CD4-positive, alpha-beta T cell treated with Interleukin-15 for 1 hour (primary cell): Measurements from ENCODE around the gene ILKAP.

Source experiments
- DNase-seq: peaks from one replicate; pipeline ENCODE4 v3.0.0-alpha.2; 2020

Gene ILKAP

GRCh38 chr2:238237431-238238135, 34.1 kb upstream of the ILKAP start:
- no peak for DNase-seq

- DNase-seq = no peak
These were observed 33.1 kb upstream of the ILKAP start for GRCh38 chr2:238236571-238236970.

GRCh38 chr2:238235856-238236255, 32.4 kb upstream of the ILKAP start:
- no peak for DNase-seq

DNA sequence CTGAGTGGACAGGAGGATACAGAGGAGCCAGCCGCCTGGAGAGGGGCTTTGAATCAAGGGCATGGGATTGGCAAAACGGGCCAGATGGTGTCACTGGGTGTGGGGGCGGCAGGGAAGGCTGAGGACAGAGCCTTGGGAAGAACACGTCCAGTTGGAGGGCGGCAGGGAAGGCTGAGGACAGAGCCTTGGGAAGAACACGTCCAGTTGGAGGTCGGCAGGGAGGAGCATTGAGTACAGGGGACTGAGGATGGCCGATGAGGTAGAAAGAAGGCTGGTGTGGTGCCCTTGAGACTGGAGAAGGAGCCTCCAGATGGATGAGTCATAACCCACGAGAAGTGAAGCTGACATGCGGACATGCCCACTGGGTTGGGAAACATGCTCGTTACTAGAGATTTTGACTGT, 31.8 kb upstream of the ILKAP start:
- no peak for DNase-seq

GRCh38 chr2:238233625-238234024, 30.1 kb upstream of the ILKAP start:
- DNase-seq = no peak

DNA sequence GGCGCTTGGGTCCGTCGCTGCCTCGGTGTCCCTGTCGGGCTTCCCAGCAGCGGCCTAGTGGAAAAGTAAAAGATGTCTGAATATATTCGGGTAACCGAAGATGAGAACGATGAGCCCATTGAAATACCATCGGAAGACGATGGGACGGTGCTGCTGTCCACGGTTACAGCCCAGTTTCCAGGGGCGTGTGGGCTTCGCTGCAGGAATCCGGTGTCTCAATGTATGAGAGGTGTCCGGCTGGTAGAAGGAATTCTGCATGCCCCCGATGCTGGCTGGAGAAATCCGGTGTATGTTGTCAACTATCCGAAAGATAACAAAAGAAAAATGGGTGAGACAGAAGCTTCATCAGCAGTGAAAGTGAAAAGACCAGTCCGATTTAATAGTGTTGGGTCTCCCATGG, 28.3 kb upstream of the ILKAP start:
- DNase-seq = no peak

GRCh38 chr2:238231251-238231793, 27.8 kb upstream of the ILKAP start:
- DNase-seq = peak; percentile 84

DNA sequence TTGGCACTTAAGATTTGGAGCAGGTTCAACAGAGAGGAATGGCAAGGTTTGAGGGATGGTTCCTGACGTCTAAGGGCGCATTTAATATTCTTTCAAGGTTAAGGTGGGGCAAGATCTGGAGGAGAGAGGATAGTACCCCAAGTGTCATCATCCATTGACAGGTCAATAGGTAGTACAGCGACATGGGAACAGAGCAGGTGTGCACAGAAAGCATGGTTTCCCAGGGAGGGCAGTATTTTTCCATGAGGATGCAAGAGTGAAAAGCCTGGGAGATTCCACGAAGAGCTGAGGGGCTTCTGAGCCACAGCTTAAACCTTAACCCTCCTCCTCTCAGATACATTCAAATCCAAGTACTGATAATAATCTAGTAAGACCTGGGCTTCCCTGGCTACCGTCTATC, 27.2 kb upstream of the ILKAP start:
- no peak for DNase-seq

- DNase-seq = no peak
These were observed 25.2 kb upstream of the ILKAP start for GRCh38 chr2:238228700-238229099.

- no peak for DNase-seq
These were observed 24.1 kb upstream of the ILKAP start for GRCh38 chr2:238227587-238228032.

- no peak for DNase-seq
These were observed 23.4 kb upstream of the ILKAP start for GRCh38 chr2:238226698-238227586.

DNA sequence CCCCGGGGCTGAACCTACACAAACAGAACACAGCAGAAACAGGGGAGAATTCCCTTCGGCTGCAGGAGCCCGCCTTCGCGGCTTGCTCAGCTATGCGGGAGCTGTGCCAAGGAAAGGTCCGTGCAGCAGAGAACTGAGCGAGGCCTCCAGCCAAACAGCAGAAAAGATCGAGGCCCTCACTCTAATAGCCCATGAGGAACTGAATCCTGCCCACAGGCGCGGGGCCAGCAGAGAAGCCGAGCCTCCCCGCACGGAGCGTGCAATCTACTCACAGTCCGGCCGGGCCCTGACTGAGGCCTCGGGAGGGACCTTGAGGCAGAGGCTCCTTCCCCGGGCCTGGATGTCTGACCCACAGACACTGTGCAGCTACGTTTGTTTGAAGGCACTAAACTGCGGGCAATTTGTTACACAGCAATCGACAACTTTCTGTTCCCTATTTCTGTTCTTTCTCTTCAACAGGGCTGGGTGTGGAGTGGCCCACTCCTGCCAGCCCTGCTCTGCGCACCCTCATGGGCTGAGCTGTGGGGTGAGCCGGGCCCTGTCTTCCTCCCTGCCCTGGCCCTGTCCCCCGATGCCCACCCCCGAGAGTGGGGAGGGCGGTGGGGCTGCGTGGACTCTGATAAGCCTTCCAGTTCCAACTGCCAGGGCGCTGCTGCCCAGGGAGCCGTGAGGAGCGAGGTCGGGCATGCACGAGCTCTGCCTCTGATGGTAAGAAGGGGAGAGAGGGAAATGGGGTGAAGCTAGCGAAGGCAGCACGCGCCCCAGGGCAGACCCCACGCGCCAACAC, 22.6 kb upstream of the ILKAP start:
- no peak for DNase-seq

GRCh38 chr2:238225121-238225520, 21.6 kb upstream of the ILKAP start:
- no peak for DNase-seq

GRCh38 chr2:238224356-238225035, 21.0 kb upstream of the ILKAP start:
- DNase-seq = no peak

DNA sequence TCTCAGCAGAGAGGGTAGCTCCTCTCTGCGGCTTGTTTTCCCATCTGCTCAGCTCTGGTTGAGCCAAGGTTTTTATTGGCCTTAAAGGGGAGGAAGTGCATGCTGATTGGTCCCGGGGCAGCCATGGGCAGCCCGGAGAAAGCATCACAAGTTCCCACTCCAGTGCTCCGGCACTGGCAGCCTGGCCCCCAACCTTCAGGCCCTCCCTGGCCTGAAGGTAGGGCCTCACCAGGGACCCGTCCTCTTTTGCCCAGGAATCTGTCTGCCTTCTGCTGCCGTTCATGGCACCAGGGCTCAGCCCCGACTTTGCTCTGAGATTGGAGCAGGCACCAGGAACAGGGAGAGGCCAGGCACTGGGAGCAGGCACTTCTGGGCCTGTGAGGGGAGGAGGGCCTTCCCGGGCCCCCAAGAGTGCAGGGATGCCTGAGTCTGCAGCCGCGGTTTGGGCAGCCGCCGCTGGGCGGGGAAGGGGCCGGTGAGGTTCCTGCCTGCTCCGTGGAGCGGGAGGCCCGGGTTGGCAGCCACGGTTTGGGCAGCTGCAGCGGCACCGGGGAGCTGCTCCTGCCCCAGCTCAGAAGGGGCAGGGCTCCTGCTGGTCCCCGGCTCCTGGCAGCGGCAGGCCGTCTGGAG, 17.5 kb upstream of the ILKAP start:
- DNase-seq = no peak

DNA sequence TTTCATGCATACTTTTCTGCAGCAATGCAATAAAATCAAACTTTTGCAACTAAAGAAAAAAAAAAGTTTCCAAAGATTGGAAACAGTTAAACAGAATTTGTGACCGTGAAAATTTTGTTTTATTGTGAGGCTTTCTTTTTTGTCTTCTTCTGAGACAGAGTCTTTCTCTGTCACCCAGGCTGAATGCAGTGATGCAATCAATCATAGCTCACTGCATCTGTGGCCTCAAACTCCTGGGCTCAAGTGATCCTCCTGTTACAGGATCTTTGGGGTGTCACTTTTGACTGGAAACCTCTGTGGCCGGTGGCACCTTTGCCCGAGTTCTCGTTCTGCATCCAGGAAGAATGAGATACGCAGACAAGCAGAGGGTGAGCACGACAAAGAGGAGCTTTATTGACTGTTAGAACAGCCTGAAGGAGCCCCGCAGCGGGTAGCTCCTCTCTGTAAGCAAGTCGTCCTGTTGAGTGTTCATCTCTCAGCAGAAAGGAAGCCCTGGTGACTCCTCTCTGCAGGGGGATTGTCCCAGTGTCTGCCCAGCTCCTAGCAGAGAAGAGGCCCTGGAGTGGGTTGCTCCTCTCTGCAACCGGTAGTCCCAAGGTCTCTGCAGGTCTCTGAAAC, 16.9 kb upstream of the ILKAP start:
- no peak for DNase-seq

DNA sequence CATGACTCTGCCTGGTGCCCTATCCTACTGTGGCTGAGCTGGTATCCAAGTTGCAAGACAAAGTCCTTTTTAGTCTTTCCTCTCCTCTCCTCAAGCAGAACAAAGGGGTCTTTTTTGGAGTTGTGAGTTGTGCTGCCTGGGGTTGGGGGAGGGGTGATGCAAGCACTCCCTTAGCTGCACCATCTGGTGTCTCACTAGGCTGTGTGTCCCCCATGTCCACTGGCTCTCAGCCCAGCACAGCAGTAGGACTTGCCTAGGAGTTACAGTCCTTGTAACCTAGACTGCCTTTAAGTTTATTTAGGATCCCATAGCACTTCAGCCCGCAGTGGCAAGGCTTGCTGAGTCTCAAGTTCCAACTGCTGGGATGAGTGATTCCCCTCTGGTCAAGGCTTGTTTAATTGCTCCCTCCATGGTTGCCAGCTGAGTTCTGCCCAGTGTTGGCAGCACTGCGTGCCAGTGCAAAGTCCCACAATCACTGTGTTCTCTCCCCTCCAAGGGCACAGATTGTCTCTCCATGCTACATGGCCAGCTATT, 13.2 kb upstream of the ILKAP start:
- no peak for DNase-seq

- DNase-seq = no peak
These were observed 3.5 kb upstream of the ILKAP start for GRCh38 chr2:238207006-238207405.

DNA sequence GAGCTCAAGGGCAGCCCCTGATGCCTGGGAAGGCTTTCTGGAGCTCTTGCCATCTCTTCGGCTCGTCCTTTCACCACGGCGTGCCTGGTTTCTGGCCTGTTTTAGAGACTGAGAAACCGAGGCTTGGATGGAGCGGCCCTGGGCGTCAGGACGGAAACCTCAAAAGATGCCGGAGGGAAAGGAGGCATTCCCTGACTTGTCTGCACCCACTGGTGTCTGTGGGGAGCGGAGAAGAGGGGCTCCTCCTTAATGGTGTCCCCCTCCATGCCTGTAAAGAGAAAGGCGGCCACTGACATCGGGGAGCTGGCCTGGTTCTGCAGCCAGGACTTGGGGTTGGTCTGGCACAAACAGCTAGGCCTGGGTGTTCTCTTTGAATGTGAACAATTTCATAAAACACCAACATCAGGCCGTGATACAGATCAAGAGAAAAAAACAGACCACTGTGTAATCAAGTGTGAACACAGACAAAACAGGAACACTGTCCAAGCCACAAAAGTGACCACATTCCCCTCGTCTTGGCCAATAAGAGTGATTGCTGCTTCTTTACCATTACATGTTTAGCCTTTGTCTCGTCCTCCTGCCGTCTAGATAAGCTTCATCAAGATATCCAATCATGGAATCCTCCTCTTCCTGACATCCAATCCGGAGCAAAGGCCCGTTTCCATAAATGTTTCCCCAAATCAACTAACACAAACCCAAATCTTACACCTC, 633 bp upstream of the ILKAP start:
- DNase-seq = no peak

- DNase-seq = no peak
These were observed 985 bp downstream of the ILKAP start for GRCh38 chr2:238202326-238203093.
